Measurements from ENCODE around the gene PPP2R2B.

DNA sequence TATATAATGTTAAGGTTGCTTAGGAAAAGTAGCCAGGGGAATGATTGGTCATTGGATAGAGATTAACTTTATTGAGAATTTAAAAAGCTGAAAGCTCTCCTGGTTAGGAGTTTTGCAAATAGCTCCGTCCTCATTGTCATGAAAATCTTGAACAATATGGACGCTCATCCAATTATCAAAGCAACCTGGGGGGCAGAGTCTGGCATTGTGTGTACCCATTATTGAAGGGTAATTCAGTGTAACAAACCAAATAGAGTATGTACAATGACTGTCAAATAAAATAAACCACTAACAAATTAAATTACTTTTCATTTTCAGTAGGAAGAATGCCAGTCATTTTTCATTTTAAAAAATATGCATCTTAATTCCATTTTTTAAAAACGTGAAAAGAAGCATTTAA is 218.6 kb downstream of the PPP2R2B start:
- TF ChIP-seq POLR2AphosphoS5 (IDR thresholded peaks at IDR 0.05): no peak
- TF ChIP-seq, protein P1, sequence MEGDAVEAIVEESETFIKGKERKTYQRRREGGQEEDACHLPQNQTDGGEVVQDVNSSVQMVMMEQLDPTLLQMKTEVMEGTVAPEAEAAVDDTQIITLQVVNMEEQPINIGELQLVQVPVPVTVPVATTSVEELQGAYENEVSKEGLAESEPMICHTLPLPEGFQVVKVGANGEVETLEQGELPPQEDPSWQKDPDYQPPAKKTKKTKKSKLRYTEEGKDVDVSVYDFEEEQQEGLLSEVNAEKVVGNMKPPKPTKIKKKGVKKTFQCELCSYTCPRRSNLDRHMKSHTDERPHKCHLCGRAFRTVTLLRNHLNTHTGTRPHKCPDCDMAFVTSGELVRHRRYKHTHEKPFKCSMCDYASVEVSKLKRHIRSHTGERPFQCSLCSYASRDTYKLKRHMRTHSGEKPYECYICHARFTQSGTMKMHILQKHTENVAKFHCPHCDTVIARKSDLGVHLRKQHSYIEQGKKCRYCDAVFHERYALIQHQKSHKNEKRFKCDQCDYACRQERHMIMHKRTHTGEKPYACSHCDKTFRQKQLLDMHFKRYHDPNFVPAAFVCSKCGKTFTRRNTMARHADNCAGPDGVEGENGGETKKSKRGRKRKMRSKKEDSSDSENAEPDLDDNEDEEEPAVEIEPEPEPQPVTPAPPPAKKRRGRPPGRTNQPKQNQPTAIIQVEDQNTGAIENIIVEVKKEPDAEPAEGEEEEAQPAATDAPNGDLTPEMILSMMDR (IDR thresholded peaks at IDR 0.05): no peak
- TF ChIP-seq EP300 (IDR thresholded peaks at IDR 0.05; ENCODE audit: low read depth): no peak

All from transverse colon (tissue), 4 donors.